Endothelial cell of umbilical vein (primary cell): Measurements from ENCODE around the gene NAV2. TPM values are rescaled to one million over a fixed set of nuclear protein-coding genes. Genes with fewer than 3 reads are reported as not detected.

Source experiments
- BruUV-seq: library from RNA; stranded (reverse); fragments of 400-500 nt; replicated peaks from 2 replicates; lab custom pipeline; 2021; lab: Mats Ljungman, UMichigan
- CTCF ChIA-PET: fragments of 300-600, 350-600 bp; sonication (Branson Sonifier 250); formaldehyde crosslinking; loops from one replicate; lab custom pipeline; 2021; ENCODE audit warnings: antibody characterized with exemption, inconsistent platforms; lab: Charles Lee
- POLR2A ChIA-PET: fragments of 300-600, 350-600 bp; sonication (Branson Sonifier 250); formaldehyde crosslinking; loops from one replicate; lab custom pipeline; 2021; ENCODE audit warnings: antibody characterized with exemption, inconsistent platforms; lab: Charles Lee
- DNase-seq: peaks from one replicate; pipeline ENCODE4 v3.0.0-alpha.2; 2011; ENCODE audit warnings: low read depth, low spot score
- FAIRE-seq: peaks from 2 replicates; lab custom pipeline; 2011; peaks lifted over from hg19 to GRCh38; lab: Jason Lieb, UNC
- H2AFZ ChIP-seq: 2 replicates; pipeline ENCODE4 v1.6.0; 2012; ENCODE audit warnings: low read depth, low read length, control low read depth, inconsistent platforms
- H3K27ac ChIP-seq: 2 replicates; pipeline ENCODE4 v1.5.1; 2011; ENCODE audit warnings: low read depth, mild to moderate bottlenecking, control low read depth, low read length, moderate library complexity; ENCODE audit not compliant: insufficient read depth
- H3K27me3 ChIP-seq, 2 experiments: 2 replicates each; pipeline versions ENCODE4 v1.6.0 to v1.6.1; 2011; ENCODE audit warnings: low read length in 2 of 2, mixed read lengths in 1 of 2; ENCODE audit not compliant: control insufficient read depth in 2 of 2, insufficient read depth in 2 of 2
- H3K36me3 ChIP-seq, 2 experiments: 2 replicates in 1 of 2; 3 replicates in 1 of 2; pipeline ENCODE4 v1.5.1; 2011; ENCODE audit warnings: low read length in 2 of 2, mild to moderate bottlenecking in 1 of 2, moderate library complexity in 1 of 2; ENCODE audit not compliant: control insufficient read depth in 2 of 2, insufficient read depth in 2 of 2; ENCODE audit errors: extremely low read depth in 1 of 2
- H3K4me1 ChIP-seq: 3 replicates; pipeline ENCODE4 v1.5.1; 2011; ENCODE audit warnings: mild to moderate bottlenecking, low read length; ENCODE audit not compliant: control insufficient read depth, insufficient read depth; ENCODE audit errors: extremely low read depth
- H3K4me2 ChIP-seq: 2 replicates; pipeline ENCODE4 v1.6.1; 2011; ENCODE audit warnings: low read length, control low read depth, mixed read lengths; ENCODE audit not compliant: insufficient read depth
- H3K4me3 ChIP-seq, 3 experiments: fragments of 200-600 bp in 1 of 3; sonication (generic), shearing (Covaris generic) in 1 of 3; replicated peaks in 1 of 3; 2 replicates each; pipeline ENCODE4 v1.5.1; 2011 to 2016; ENCODE audit warnings: control low read depth in 3 of 3, low read length in 3 of 3, mild to moderate bottlenecking in 2 of 3, inconsistent platforms in 1 of 3, low read depth in 1 of 3, moderate library complexity in 1 of 3; ENCODE audit not compliant: insufficient read depth in 1 of 3
- H3K79me2 ChIP-seq: 2 replicates; pipeline ENCODE4 v1.6.0; 2012; ENCODE audit warnings: low read length, inconsistent platforms; ENCODE audit not compliant: control insufficient read depth, insufficient read depth
- H3K9ac ChIP-seq: replicated peaks from 2 replicates; pipeline ENCODE3; 2011; ENCODE audit warnings: low read length, control low read depth; ENCODE audit not compliant: insufficient read depth; ENCODE audit errors: extremely low read depth
- H3K9me1 ChIP-seq: replicated peaks from 3 replicates; pipeline ENCODE4 v1.6.0; 2011; ENCODE audit warnings: mild to moderate bottlenecking, low read length; ENCODE audit not compliant: control insufficient read depth, insufficient read depth; ENCODE audit errors: extremely low read depth
- H3K9me3 ChIP-seq: replicated peaks from 2 replicates; pipeline ENCODE4 v1.5.1; 2012; ENCODE audit warnings: low read length, inconsistent platforms; ENCODE audit not compliant: control insufficient read depth, insufficient read depth
- H4K20me1 ChIP-seq: replicated peaks from 2 replicates; pipeline ENCODE3; 2011; ENCODE audit warnings: mild to moderate bottlenecking, low read length; ENCODE audit not compliant: control insufficient read depth, insufficient read depth; ENCODE audit errors: extremely low read depth
- EZH2 ChIP-seq: IDR thresholded peaks from 2 replicates; pipeline ENCODE4 v1.6.1; 2012; ENCODE audit warnings: borderline replicate concordance, low read depth, mild to moderate bottlenecking, moderate library complexity, low read length, inconsistent platforms; ENCODE audit not compliant: severe bottlenecking
- FOS ChIP-seq: IDR thresholded peaks from 2 replicates; pipeline ENCODE4 v1.6.1; 2011; ENCODE audit warnings: mild to moderate bottlenecking, low read length, moderate library complexity, borderline replicate concordance; ENCODE audit not compliant: insufficient read depth
- GATA2 ChIP-seq: IDR thresholded peaks from 2 replicates; pipeline ENCODE4 v1.7.0; 2011; ENCODE audit warnings: low read depth, mild to moderate bottlenecking, moderate library complexity, mixed read lengths, low read length; ENCODE audit not compliant: insufficient read length, insufficient read depth
- JUN ChIP-seq: IDR thresholded peaks from 2 replicates; pipeline ENCODE4 v1.6.1; 2011; ENCODE audit warnings: borderline replicate concordance, low read depth; ENCODE audit not compliant: insufficient read length, insufficient read depth
- MYC ChIP-seq: IDR thresholded peaks from one replicate; pipeline ENCODE4 v1.6.1; 2011; ENCODE audit warnings: mild to moderate bottlenecking, low read depth, low read length
- POLR2A ChIP-seq: IDR thresholded peaks from 2 replicates; pipeline ENCODE4 v1.6.1; 2012; ENCODE audit warnings: low read depth, mild to moderate bottlenecking, control low read depth, low read length
- POLR2AphosphoS5 ChIP-seq: IDR thresholded peaks from 2 replicates; pipeline ENCODE4 v1.6.1; 2012; ENCODE audit warnings: low read depth, mild to moderate bottlenecking, control low read depth, low read length, moderate library complexity; ENCODE audit not compliant: insufficient read depth
- dilution Hi-C: fragments of 300-500 bp; cut with MboI; formaldehyde crosslinking; loops from one replicate; pipeline ENCODE4 v1.15.0; 2019; ENCODE audit warnings: low sequenced_read_pairs; ENCODE audit not compliant: extremely low pct_ligation_motif_present
- intact Hi-C: fragments of 100-400 bp; cut with micrococcal nuclease; formaldehyde crosslinking; loops from one replicate; pipeline ENCODE4 v1.10.0; 2022
- polyA plus RNA-seq, 4 experiments: library from polyadenylated mRNA; depleted of rRNA in 3 of 4; stranded (reverse) in 3 of 4; unstranded in 1 of 4; fragments of >200 nt; gene quantifications; 2 replicates each; pipeline versions ENCODE4 v1.2.1 to v1.2.3, GENCODE V29; 2011 to 2012; ENCODE audit warnings: missing spikeins in 1 of 4
- total RNA-seq: library from RNA; stranded (reverse); gene quantifications from 2 replicates; pipeline ENCODE4 v1.2.3, GENCODE V29; 2021
- TF ChIP-seq, protein P1 (sequence below), 2 donors: IDR thresholded peaks; 1 replicate in 1 of 2; 2 replicates in 1 of 2; pipeline ENCODE4 v1.5.1; 2011; ENCODE audit warnings: low read length in 2 of 2, mild to moderate bottlenecking in 2 of 2, moderate library complexity in 2 of 2, control low read depth in 1 of 2, inconsistent platforms in 1 of 2, low read depth in 1 of 2; ENCODE audit not compliant: insufficient read depth in 1 of 2; ENCODE audit errors: extremely low read depth in 1 of 2
- TF ChIP-seq, protein P2 (sequence below): IDR thresholded peaks from 2 replicates; pipeline ENCODE4 v1.6.1; 2011; ENCODE audit not compliant: insufficient read depth, insufficient read length

NAV2 gene
- total and polyA plus RNA-seq, 2 donors (not counting 3 experiments of a cell fraction or from before 2014, with no cell fraction given), result 10.9 to 68.0 TPM

DNA sequence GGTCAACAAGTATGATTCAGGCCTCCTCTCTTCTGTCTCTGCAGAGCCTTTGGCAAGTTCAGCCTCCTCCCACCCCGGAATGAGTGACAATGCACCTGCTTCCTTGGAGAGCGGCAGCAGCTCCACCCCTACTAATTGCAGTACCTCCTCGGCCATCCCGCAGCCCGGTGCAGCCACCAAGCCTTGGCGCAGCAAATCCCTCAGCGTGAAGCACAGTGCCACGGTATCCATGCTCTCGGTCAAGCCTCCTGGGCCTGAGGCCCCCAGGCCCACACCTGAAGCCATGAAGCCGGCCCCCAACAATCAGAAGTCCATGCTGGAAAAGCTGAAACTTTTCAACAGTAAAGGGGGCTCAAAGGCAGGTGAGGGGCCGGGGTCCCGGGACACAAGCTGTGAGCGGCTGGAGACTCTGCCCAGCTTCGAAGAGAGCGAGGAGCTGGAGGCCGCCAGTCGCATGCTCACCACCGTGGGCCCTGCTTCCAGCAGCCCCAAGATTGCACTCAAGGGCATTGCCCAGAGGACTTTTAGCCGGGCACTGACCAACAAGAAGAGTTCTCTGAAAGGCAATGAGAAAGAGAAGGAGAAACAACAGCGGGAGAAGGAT lies 220.6 kb downstream of the NAV2 start:
- Histone ChIP-seq H3K27me3 (no peaks in the 10 kb centered on the region), H2AFZ (no peak overlapping the region), H3K9me3 (no peaks in the 10 kb centered on the region), H3K4me2 (no peak overlapping the region), H3K9ac (no peak overlapping the region), H3K4me3 (no peak overlapping the region), H3K9me1 (no peaks in the 10 kb centered on the region), H3K79me2 (no peaks in the 10 kb centered on the region), H3K36me3 (peaks cover 0 to 9% of the 10 kb centered on the region in 2 experiments), H3K27ac (no peak overlapping the region), H4K20me1 (no peaks in the 10 kb centered on the region), H3K4me1 (peaks cover 17% of the 10 kb centered on the region)
- BruUV-seq, result no TSS peak
- DNase-seq (no peak), FAIRE-seq (no peak)
- dilution Hi-C loops, result no loop called here
- ChIA-PET POLR2A (no interaction called here), CTCF (interaction anchor here (0.7 to 1.6 kb wide), 2 partner anchors 14 to 195 kb away, joined by 3 to 6 read pairs; no protein-coding TSS in a partner anchor)
- intact Hi-C loops, result no loop called here
- TF ChIP-seq GATA2 (no peak), FOS (no peak), POLR2A (no peak), POLR2AphosphoS5 (no peak), EZH2 (no peak), MYC (no peak), JUN (no peak)
- TF ChIP-seq, protein P1, sequence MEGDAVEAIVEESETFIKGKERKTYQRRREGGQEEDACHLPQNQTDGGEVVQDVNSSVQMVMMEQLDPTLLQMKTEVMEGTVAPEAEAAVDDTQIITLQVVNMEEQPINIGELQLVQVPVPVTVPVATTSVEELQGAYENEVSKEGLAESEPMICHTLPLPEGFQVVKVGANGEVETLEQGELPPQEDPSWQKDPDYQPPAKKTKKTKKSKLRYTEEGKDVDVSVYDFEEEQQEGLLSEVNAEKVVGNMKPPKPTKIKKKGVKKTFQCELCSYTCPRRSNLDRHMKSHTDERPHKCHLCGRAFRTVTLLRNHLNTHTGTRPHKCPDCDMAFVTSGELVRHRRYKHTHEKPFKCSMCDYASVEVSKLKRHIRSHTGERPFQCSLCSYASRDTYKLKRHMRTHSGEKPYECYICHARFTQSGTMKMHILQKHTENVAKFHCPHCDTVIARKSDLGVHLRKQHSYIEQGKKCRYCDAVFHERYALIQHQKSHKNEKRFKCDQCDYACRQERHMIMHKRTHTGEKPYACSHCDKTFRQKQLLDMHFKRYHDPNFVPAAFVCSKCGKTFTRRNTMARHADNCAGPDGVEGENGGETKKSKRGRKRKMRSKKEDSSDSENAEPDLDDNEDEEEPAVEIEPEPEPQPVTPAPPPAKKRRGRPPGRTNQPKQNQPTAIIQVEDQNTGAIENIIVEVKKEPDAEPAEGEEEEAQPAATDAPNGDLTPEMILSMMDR (IDR thresholded peaks at IDR 0.05; ENCODE audit: extremely low read depth in 1 of 2, insufficient read depth in 1 of 2, low read depth in 1 of 2, low read length in 2 of 2), result no peak
- TF ChIP-seq, protein P2, sequence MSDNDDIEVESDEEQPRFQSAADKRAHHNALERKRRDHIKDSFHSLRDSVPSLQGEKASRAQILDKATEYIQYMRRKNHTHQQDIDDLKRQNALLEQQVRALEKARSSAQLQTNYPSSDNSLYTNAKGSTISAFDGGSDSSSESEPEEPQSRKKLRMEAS, result no peak
